Astrocyte of the hippocampus (primary cell): ENCODE data around the gene SNAP47.
A peak's percentile ranks its signal among the peaks of the same experiment; 100 is the strongest.
"Not testable (repeated sequence)": the region's sequence is repeated elsewhere in the genome, so short reads cannot be mapped to it uniquely, and the experiment has no call there.

Experiments used
- DNase-seq: peaks from one replicate; pipeline ENCODE4 v3.0.0; 2011; ENCODE audit warnings: low read depth, low spot score

The SNAP47 gene

DNA sequence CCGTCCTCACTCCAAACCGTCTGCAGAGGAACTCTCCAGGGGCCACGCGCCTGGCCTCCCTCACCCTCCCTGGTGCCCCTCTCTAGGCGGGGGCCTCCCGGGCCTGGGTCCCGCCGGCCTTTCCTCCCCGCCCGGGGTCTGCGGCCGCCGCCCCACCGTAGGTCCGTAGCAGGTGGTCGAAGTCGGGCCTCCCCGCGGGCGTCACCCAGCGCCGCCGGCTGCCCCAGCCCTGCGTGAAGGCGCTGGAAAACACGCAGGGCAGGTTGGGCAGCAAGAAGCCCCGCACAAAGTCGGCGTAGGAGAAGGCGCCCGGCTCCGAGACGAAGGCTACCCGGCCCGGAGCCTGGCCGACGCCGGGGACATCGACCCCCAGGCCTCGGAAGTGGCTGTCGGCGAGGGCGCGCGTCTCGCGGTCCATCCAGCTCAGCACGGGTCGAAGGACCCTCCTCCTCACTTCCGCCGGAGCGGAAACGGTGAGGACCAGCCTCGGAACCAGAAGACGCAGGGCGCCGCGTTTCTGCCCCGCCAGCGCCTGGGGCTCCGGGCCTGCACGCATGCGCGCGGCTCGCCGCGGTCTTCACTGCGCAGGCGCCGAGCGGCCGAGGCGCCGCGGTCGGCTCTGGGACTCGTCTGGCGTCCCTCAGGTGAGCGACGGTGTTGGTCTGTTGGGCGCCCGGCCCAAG, at the start of gene SNAP47, which contains the start of gene JMJD4:
Gene SNAP47, plus strand, starts transcription at position 580 of the 683 bp plus-strand sequence. CDS start 12,302 bp downstream, outside the sequence.
Gene JMJD4, minus strand, starts transcription at position 447 of the 683 bp plus-strand sequence. Its CDS starts 29 bp downstream, at position 418.
- peak; percentile 97 for DNase-seq

GRCh38 chr1:227685807-227686206, 49.4 kb upstream of the SNAP47 start:
- no peak for DNase-seq

- DNase-seq: no peak
Measured at GRCh38 chr1:227697321-227697864, 37.8 kb upstream of the SNAP47 start.

- not testable (repeated sequence) for DNase-seq
Measured at GRCh38 chr1:227701631-227702030, 33.6 kb upstream of the SNAP47 start.

DNA sequence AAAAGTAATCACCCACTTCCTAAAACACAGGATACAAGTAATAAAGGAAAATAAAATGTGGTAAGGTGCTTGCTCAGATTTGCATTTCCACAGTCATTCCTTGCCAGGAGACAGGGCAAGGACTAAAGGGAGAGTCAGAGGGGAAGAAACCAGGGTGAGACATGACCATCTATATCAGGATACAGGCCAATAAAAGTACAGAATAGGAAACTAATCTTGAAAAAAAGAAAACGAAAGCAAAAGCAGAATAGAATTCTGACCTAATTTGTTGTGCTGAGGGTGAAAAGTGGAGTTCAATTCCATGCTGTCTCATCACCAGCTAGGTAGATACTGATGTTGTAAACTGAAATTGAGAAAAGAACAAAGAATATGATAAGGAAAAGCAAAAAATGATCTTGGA, 27.4 kb upstream of the SNAP47 start:
- DNase-seq: no peak

- no peak for DNase-seq
Measured at GRCh38 chr1:227709451-227709850, 25.8 kb upstream of the SNAP47 start.

GRCh38 chr1:227710474-227710873, 24.8 kb upstream of the SNAP47 start:
- not testable (repeated sequence) for DNase-seq

GRCh38 chr1:227712648-227713047, 22.6 kb upstream of the SNAP47 start:
- DNase-seq: no peak

- no peak for DNase-seq
Measured at GRCh38 chr1:227718932-227719331, 16.3 kb upstream of the SNAP47 start.

DNA sequence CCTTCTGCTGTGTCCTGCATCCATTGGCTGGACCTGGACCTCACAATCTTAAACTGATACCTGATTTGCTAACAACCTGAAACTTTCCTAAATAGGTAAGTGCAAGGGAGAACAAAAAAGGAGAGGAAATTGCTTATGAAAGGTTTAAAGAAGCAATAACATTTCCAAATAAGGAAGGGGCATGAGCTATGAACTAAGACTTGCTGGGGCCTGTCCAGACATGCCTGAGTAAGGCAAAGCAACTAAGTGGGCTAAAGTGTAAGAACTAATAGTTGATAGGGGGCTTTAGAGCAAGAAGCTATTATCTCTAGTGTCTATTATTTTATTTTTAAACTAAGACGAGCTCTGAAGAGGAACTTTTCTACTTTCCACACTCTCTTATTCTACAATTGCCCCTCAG, 11.8 kb upstream of the SNAP47 start:
- DNase-seq: no peak

DNA sequence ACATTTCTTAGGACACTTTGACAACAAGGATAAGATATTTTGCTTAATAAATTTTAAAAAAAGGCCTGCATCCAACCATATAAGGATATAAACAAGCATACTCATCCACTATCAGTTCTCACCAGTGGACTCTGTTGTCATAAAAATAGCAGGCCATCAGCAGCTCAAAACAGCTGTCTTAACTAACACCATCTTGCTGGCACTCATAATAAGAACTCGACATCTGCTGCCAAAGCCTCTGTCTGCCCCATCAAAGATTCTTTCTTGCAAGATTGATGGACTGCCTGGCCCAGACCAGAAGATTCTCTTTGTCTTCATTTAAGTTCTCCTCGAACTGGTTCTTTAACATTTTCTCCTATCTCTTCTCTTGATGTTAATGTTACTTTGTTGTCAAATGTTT, 10.2 kb upstream of the SNAP47 start:
- DNase-seq: no peak

DNA sequence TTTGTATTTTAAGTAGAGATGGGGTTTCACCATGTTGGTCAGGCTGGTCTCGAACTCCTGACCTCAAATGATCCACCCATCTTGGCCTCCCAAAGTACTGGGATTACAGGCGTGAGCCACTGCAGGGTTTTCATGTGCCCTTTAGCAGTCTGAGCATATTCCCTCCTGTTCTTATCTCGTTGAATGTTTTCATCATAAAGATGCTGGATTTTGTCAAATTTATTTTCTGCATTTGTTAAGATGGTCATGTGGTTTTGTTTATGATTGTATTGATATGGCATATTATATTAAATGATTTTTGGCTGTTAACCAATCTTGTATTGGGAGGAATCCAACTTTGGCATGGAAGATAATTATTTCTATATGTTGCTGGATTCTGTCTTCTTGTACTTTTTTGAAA, 8.9 kb upstream of the SNAP47 start:
- no peak for DNase-seq

DNA sequence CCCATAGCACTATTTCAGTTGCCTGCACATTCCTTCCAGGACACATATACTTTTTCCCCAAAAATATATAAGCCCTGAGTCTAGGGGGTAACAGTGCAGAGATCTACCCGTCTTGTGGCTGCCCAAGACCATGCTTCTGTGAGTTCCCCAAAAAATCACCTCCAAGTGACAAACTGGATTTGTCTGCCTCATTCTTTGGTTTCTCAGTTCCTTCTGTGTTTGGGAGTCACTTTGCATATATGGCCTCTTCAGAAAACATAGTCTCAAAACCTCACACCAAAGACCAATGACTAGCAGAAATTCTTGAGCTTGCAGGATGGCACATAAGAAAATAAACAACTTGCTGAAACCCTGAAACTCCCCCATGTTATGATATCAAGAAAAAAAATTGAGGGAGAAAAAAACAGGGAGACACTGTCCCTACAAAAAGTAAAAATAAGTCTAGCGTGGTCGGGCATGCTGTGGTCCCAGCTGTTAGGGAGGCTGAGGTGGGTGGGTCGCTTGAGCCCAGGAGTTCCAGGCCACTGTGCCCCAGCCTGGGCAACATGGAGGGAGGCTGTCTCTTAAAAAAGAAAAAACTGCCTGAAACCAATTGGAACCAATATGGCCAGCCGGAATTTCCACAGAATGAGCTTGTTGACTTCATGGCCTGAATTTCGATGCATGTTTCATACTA, 8.2 kb upstream of the SNAP47 start:
- DNase-seq: no peak

DNA sequence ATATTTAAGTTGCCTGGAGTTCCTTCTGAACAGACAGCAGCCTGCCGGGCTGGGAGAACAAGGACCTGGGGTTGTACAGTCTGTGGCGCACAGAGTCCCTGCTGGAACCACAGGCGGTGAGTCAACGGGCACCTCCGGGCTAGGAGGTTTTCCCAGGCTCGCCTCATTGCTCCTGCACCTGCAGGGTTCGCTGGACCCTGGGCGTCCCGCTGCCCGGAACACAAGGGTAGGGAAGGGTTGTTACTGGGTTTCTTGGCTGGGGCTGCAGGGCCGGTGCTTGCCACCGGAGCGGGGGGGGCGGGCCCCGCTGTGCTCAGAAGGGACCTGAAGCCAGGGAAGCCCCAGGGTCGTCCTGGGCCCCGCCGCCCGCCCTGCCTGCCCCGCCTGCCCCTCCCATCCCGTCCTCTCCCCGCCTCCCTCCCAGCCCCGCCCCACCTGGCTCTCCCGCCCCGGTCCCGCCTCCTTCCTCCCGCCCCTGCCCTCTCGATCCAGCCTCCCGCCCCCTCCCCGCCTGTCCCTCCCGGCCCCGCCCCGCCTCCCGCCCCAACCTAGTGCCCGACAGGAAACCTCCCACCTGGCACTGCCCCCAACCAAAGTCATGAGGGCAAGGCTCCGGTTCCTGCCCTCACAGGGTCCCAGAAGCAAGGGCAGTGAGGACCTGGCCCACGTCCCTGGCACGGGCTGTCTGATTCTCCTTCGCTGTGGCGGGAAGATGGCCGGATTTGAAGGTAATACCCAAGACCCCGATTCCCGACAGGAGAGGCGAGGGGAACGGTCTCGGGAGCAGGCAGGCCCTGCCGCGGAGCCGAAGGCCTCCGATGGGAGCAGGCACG, 7.0 kb upstream of the SNAP47 start:
- DNase-seq: peak; percentile 81

- DNase-seq: no peak
Measured at GRCh38 chr1:227728892-227729143, 6.4 kb upstream of the SNAP47 start.

GRCh38 chr1:227729144-227729880, 5.9 kb upstream of the SNAP47 start:
- no peak for DNase-seq

- peak; percentile 80 for DNase-seq
Measured at GRCh38 chr1:227729881-227730629, 5.2 kb upstream of the SNAP47 start.

- no peak for DNase-seq
Measured at GRCh38 chr1:227730630-227731151, 4.5 kb upstream of the SNAP47 start.

DNA sequence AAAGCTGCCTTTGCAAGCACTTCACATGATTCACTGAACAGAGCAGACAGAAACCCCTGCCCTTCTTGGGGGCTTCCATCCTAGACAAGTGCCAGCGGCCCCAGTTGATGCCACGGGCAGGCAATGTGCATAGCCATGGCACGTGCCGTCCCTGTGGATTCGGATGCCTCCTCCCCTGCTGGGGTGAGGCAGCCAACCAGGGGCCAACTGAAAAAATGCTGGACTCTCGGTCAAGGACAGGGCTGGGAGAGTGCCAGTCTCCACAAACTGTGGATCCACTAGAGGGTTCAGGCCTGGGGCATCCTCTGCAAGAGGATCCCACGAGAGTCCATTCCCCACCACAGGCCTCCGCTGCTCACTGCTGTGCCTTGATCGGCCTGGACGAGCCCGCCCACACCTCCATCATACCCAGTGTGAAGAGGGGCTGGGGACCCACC, 4.0 kb upstream of the SNAP47 start:
- no peak for DNase-seq
